Effector memory CD8-positive, alpha-beta T cell (primary cell): ENCODE results near the gene KIF3B.
"Not testable (repeated sequence)": the region's sequence is repeated elsewhere in the genome, so short reads cannot be mapped to it uniquely, and the experiment has no call there.

Experiments used
- ATAC-seq: fragments of 150-1000 bp; cut with Tn5 transposase; replicated peaks from 2 replicates; pipeline ENCODE4 v1.10.0; 2021; ENCODE audit warnings: mild to moderate bottlenecking, moderate library complexity
- DNase-seq, 3 experiments: peaks; one replicate each; pipeline ENCODE4 v3.0.0; 2021
- H3K27ac Mint-ChIP-seq, 2 donors: one replicate each; pipeline ENCODE4 v1.8.0; 2022; ENCODE audit warnings: mild to moderate bottlenecking in 2 of 2, mixed read lengths in 2 of 2, moderate library complexity in 2 of 2
- H3K27me3 Mint-ChIP-seq, 2 donors: one replicate each; pipeline ENCODE4 v1.8.0; 2022; ENCODE audit warnings: mixed read lengths in 2 of 2
- H3K36me3 Mint-ChIP-seq: one replicate; pipeline ENCODE4 v1.8.0; 2022; ENCODE audit warnings: mild to moderate bottlenecking, moderate library complexity, mixed read lengths; ENCODE audit not compliant: insufficient read depth
- H3K4me1 Mint-ChIP-seq, 2 donors: one replicate each; pipeline ENCODE4 v1.8.0; 2022; ENCODE audit warnings: low read depth in 2 of 2, mixed read lengths in 2 of 2
- H3K4me3 Mint-ChIP-seq, 2 donors: one replicate each; pipeline ENCODE4 v1.8.0; 2022; ENCODE audit warnings: mild to moderate bottlenecking in 2 of 2, mixed read lengths in 2 of 2, moderate library complexity in 2 of 2
- H3K9me3 Mint-ChIP-seq, 2 donors: one replicate each; pipeline ENCODE4 v1.8.0; 2022; ENCODE audit warnings: mixed read lengths in 2 of 2

The KIF3B gene

DNA sequence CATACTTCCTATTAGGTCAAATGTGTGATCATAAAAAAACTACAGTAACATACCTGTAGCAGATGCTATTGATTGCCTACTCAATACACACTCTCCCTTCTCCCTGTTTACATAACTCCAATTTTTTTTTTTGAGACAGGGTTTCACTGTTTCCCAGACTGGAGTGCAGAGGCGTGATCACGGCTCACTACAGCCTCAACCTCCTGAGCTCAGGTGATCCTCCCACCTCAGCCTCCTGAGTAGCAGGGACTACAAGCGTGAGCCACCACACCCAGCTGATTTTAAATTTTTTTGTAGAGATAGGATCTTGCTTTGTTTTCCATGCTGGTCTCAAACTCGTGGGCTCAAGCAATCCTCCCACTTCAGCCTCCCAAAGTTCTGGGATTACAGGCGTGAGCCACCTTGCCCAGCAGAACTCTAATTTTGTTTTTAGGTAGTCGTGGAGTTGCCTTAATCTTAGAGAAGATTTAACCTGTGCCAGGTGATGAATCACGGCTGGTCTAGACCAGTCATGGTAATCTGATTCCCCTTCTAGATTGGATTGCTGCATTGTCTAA, 14.0 kb upstream of the KIF3B start:
- Mint-ChIP-seq H3K27me3 (no peaks in the 10 kb centered on the region), H3K27ac (peak overlapping the region in 1 of 2 donors; percentile 10), H3K9me3 (no peaks in the 10 kb centered on the region), H3K36me3 (no peaks in the 10 kb centered on the region), H3K4me1 (no peaks in the 10 kb centered on the region), H3K4me3 (no peak overlapping the region)
- ATAC-seq, result no peak
- no peak for DNase-seq

- Mint-ChIP-seq H3K4me3 (no peak overlapping the region), H3K36me3 (peaks cover 9% of the 10 kb centered on the region), H3K4me1 (peaks cover 5 to 8% of the 10 kb centered on the region in 2 donors), H3K27ac (no peak overlapping the region), H3K27me3 (peaks cover 0 to 6% of the 10 kb centered on the region in 2 donors), H3K9me3 (no peaks in the 10 kb centered on the region)
- DNase-seq (no peak), ATAC-seq (no peak)
Measured at GRCh38 chr20:32271620-32272019, 5.8 kb upstream of the KIF3B start.

- H3K27me3 Mint-ChIP-seq, result peaks cover 0 to 6% of the 10 kb centered on the region in 2 donors
- ATAC-seq (no peak), DNase-seq (no peak)
- no peak overlapping the region for H3K27ac Mint-ChIP-seq
- no peak overlapping the region for H3K4me3 Mint-ChIP-seq
- H3K9me3 Mint-ChIP-seq, result no peaks in the 10 kb centered on the region
- peaks cover 14% of the 10 kb centered on the region for H3K36me3 Mint-ChIP-seq
- H3K4me1 Mint-ChIP-seq, result peaks cover 15 to 22% of the 10 kb centered on the region in 2 donors
Measured at GRCh38 chr20:32274359-32274758, 3.1 kb upstream of the KIF3B start.

- not testable (repeated sequence) for H3K27me3 Mint-ChIP-seq, H3K9me3 Mint-ChIP-seq, DNase-seq, ATAC-seq, H3K27ac Mint-ChIP-seq, H3K4me3 Mint-ChIP-seq
- Mint-ChIP-seq H3K36me3 (peaks cover 17% of the 10 kb centered on the region), H3K4me1 (peaks cover 15 to 22% of the 10 kb centered on the region in 2 donors)
Measured at GRCh38 chr20:32275163-32275562, 2.3 kb upstream of the KIF3B start.

- H3K27ac Mint-ChIP-seq, result peak overlapping the region; percentile 89 to 91
- H3K27me3 Mint-ChIP-seq, result no peaks in the 10 kb centered on the region
- no peaks in the 10 kb centered on the region for H3K9me3 Mint-ChIP-seq
Measured at GRCh38 chr20:32278199-32278643, 770 bp downstream of the KIF3B start.

GRCh38 chr20:32281711-32282110, 4.3 kb downstream of the KIF3B start:
- H3K4me1 Mint-ChIP-seq, result peaks cover 43 to 46% of the 10 kb centered on the region in 2 donors
- H3K36me3 Mint-ChIP-seq, result peaks cover 19% of the 10 kb centered on the region
- no peak for ATAC-seq
- H3K27me3 Mint-ChIP-seq, result no peaks in the 10 kb centered on the region
- H3K9me3 Mint-ChIP-seq, result no peaks in the 10 kb centered on the region
- no peak overlapping the region for H3K4me3 Mint-ChIP-seq
- DNase-seq, result no peak
- H3K27ac Mint-ChIP-seq, result peak overlapping the region; percentile 10 to 81

More at GRCh38 chr20:32278199-32278643, 770 bp downstream of the KIF3B start:
- ATAC-seq, result peak; percentile 20
- Mint-ChIP-seq H3K4me1 (peaks cover 26 to 30% of the 10 kb centered on the region in 2 donors), H3K36me3 (peaks cover 28% of the 10 kb centered on the region), H3K4me3 (peak overlapping the region; percentile 83 to 85)
- DNase-seq, result peak in 1 of 3 experiments; percentile 6

- ATAC-seq, result no peak
- no peaks in the 10 kb centered on the region for H3K27me3 Mint-ChIP-seq
- no peak overlapping the region for H3K4me3 Mint-ChIP-seq
- no peaks in the 10 kb centered on the region for H3K9me3 Mint-ChIP-seq
- H3K4me1 Mint-ChIP-seq, result peaks cover 40 to 43% of the 10 kb centered on the region in 2 donors
- peaks cover 15% of the 10 kb centered on the region for H3K36me3 Mint-ChIP-seq
- DNase-seq, result no peak
- peak overlapping the region; percentile 10 to 81 for H3K27ac Mint-ChIP-seq
Measured at GRCh38 chr20:32282461-32282860, 5.0 kb downstream of the KIF3B start.

GRCh38 chr20:32285082-32285620, 7.7 kb downstream of the KIF3B start:
- Mint-ChIP-seq H3K4me3 (peak overlapping the region; percentile 62 to 73), H3K27ac (peak overlapping the region; percentile 78 to 93), H3K27me3 (no peaks in the 10 kb centered on the region), H3K36me3 (peaks cover 11% of the 10 kb centered on the region), H3K9me3 (no peaks in the 10 kb centered on the region), H3K4me1 (peaks cover 39 to 42% of the 10 kb centered on the region in 2 donors)
- ATAC-seq (peak; percentile 23), DNase-seq (no peak)

DNA sequence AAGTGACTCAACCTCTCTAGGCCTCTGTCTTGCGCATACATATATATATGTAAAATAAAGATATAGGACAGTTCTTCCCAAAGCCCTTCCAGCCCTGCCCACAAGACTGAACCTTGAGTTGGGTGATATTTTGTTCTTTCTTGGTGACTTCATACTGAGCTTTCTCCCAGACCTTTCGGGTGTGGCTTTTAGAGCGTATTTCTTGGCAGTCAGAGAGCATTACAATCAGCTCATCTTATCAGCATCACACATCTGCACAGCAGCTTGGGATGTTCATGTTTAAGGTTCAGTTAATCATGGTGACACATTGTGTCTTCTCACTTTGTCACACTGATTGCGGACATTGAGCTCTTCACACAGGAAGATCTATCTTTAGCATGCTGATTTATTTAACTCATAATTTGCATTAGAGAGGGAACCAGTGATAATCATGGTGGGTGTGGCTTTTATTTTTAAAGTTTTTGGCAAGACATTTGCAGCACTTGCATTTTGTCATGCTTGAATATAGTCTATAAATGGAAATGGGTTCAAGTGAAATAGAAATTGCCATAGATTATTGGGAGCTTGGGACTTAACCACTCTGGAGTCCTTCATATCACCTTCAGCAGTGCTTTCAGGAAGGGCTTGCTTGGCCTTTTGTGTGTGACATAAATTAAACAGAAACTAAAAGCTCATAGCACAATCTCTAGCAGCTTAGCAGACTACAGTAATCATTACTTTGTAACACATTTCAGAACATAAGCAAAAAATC, 8.3 kb downstream of the KIF3B start:
- peak; percentile 94 for ATAC-seq
- Mint-ChIP-seq H3K27me3 (no peaks in the 10 kb centered on the region), H3K4me3 (peak overlapping the region; percentile 62 to 73), H3K36me3 (peaks cover 8% of the 10 kb centered on the region), H3K4me1 (peaks cover 40 to 45% of the 10 kb centered on the region in 2 donors), H3K27ac (peak overlapping the region; percentile 78 to 93), H3K9me3 (no peaks in the 10 kb centered on the region)
- peak; percentile 26 to 42 (median 41) for DNase-seq

- Mint-ChIP-seq H3K36me3 (peaks cover 5% of the 10 kb centered on the region), H3K27me3 (no peaks in the 10 kb centered on the region), H3K27ac (peak overlapping the region in 1 of 2 donors; percentile 29), H3K4me1 (peaks cover 31 to 36% of the 10 kb centered on the region in 2 donors), H3K4me3 (no peak overlapping the region), H3K9me3 (no peaks in the 10 kb centered on the region)
- DNase-seq (no peak), ATAC-seq (no peak)
Measured at GRCh38 chr20:32287231-32287638, 9.8 kb downstream of the KIF3B start.

GRCh38 chr20:32288225-32288849, 10.9 kb downstream of the KIF3B start:
- peaks cover 5% of the 10 kb centered on the region for H3K36me3 Mint-ChIP-seq
- H3K9me3 Mint-ChIP-seq, result no peaks in the 10 kb centered on the region
- no peaks in the 10 kb centered on the region for H3K27me3 Mint-ChIP-seq
- DNase-seq (no peak), ATAC-seq (no peak)
- peaks cover 31 to 40% of the 10 kb centered on the region in 2 donors for H3K4me1 Mint-ChIP-seq
- no peak overlapping the region for H3K4me3 Mint-ChIP-seq
- H3K27ac Mint-ChIP-seq, result peak overlapping the region; percentile 69 to 70

GRCh38 chr20:32289299-32289660, 11.8 kb downstream of the KIF3B start:
- H3K4me3 Mint-ChIP-seq, H3K36me3 Mint-ChIP-seq, H3K9me3 Mint-ChIP-seq, DNase-seq, H3K27me3 Mint-ChIP-seq, ATAC-seq: not testable (repeated sequence)
- peaks cover 28 to 45% of the 10 kb centered on the region in 2 donors for H3K4me1 Mint-ChIP-seq
- H3K27ac Mint-ChIP-seq, result peak overlapping the region in 1 of 2 donors; percentile 69

DNA sequence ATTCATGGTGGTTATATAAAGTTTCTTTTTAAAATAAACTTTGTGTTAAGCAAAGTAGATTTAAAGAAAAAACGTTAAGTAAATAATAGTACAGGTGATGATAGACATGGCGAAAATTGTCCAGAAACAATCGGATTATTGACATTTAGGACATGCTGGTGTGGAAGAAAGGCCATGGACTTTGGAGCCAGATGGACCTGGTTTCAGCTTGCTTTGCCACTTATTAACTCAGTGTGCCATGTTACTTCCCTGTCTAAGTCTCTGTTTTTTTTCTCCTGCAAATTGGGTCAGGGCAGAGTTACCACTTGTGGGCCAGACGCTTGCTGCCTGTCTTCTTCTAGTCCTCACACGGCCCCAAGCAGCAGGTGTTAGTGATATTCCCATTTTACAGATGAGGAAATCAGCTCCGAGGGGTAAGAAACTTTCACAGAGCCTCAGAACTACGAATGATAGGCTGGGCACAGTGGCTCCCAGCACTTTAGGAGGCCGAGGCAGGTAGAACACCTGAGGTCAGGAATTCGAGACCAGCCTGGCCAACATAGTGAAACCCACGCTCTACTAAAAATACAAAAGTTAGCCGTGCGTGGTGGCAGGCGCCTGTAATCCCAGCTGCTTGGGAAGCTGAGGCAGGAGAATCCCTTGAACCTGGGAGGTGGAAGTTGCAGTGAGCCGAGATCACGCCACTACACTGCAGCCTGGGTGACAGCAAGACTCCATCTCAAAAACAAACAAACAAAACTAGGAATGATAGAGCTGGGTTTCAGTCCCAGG, 12.4 kb downstream of the KIF3B start:
- no peak for ATAC-seq
- Mint-ChIP-seq H3K4me1 (peaks cover 22 to 45% of the 10 kb centered on the region in 2 donors), H3K27ac (peak overlapping the region in 1 of 2 donors; percentile 69), H3K36me3 (peaks cover 5% of the 10 kb centered on the region), H3K4me3 (no peak overlapping the region), H3K9me3 (no peaks in the 10 kb centered on the region), H3K27me3 (no peaks in the 10 kb centered on the region)
- DNase-seq, result no peak
